Measurements from ENCODE around the gene COPZ2.

Gene COPZ2

DNA sequence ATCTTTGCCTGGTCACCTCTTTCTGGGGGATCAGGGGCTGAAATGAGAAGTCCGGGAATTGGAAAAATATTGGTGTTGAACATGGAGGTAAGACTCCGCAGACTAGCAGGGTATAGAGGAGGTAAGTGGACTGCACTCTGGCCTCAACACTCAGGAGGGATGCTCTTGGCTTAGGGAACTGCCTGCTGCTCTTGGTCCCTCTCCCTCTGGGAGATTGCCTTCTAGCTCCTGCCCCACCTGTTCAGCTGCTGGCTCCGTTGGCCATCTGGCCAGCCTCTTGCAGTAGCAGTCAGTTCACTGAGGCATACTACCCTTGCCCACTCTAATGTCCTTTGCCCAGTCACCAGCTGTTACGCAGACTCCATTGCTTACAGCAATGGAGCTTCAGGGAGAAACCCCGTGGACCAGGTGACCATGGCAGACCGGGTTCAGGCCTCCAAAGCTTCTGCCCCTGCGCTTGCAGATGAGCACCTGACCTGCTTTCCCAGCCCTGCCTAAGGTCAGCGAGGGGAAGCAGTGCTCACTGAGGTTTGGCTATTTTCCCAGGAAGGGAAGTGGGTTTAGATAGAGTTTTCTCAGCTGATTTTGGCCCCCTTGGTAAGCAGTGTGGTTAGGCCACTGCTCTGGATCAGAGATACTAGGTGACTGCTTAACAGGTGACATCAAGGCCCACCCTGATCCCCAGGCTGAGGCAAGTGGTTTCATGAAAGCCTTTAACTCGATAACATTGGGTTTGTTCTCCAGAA is 54.8 kb downstream of the COPZ2 start:
- no peak for DNase-seq

DNA sequence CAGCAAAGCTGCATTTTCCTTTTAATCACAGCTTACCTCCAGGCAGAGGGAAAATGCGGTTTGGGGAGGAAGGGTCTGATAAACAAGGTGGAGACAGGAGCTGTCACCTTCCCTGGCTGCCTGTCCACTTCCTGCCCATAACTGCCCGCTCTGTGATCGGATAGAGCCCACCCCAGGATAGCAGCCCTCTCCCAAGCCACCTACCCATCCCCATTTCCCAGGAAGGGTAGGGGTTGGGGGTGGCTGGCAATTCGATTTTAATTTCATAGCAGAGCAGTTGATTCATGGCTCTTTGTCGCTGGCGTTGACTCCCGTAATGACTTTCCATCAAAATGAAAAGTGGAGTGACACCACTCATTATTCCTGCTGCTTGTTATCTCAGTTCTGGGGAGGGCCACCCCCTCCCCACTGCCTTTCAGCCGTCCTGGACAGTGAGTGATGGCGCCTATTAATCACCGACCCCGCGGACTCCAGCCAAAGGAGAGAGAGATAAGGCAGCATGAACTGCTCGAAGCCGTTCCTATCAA is 55.4 kb downstream of the COPZ2 start:
- no peak for DNase-seq

DNA sequence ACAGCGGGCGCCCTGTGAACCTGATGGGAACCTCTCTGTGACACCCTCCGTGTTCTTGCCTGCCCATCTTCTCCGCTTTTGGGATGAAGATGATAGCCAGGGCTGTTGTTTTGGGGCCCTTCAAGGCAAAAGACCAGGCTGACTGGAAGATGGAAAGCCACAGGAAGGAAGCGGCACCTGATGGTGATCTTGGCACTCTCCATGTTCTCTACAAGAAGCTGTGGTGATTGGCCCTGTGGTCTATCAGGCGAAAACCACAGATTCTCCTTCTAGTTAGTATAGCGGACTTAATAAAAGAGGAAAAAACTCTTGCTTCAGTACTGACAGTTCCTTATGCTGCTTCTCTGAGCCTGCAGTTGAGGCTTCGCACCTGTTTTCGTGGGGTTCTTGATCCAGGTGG is 56.1 kb downstream of the COPZ2 start:
- no peak for DNase-seq

DNA sequence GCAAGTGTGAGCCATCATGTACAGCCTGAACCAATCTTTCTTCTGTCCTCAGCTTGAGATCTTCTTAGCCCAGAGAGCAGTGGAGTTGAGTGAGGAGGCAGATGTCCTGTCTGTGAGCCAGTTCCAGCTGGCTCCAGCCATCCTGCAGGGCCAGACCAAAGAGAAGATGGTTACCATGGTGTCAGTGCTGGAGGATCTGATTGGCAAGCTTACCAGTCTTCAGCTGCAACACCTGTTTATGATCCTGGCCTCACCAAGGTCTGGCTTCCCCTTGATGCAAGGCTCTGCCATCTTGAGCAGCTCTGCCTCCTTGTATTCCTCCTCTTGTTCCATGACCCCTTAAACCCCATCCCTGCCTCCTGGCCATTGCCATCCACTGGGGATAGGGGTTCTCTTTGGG is 57.1 kb downstream of the COPZ2 start:
- no peak for DNase-seq

DNA sequence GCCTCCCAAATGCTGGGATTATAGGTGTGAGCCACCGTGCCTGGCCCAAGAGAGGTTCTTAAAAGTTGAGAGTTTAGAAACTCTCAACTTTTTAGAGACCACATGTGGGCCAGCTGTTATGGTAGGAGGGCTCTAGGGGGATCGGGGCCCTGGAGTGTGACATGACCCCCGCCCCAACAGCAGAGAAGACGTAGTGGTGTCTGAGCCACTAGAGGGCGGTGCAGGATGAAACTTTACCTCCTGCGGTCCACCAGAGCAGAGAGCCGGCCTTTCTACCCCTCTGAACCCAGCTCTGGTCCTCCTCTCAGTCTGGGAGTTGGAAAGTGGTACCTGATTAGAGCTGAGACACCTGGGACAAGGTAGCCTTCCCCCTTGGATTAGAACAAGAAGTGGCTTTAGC is 59.3 kb downstream of the COPZ2 start:
- peak; percentile 65 for DNase-seq
